Subcutaneous adipose tissue (tissue), 4 donors: ENCODE results near the gene ITPK1. TPM values are rescaled to one million over a fixed set of nuclear protein-coding genes. Genes with fewer than 3 reads are reported as not detected.

Source experiments
- total RNA-seq, 4 donors: library from RNA; depleted of rRNA; stranded (reverse); fragments of >200 nt; gene quantifications; one replicate each; pipeline ENCODE4 v1.1.0, GENCODE V29; 2016
- TF ChIP-seq, protein P1 (sequence below): fragments of 450-650 bp; IDR thresholded peaks from one replicate; pipeline ENCODE4 v1.5.1; 2016; ENCODE audit warnings: low read depth, mild to moderate bottlenecking, control low read depth, antibody characterized with exemption, moderate library complexity

ITPK1 gene
- total RNA-seq, 4 donors from 2014 or later = 53.4 to 109 (median 60.3) TPM

DNA sequence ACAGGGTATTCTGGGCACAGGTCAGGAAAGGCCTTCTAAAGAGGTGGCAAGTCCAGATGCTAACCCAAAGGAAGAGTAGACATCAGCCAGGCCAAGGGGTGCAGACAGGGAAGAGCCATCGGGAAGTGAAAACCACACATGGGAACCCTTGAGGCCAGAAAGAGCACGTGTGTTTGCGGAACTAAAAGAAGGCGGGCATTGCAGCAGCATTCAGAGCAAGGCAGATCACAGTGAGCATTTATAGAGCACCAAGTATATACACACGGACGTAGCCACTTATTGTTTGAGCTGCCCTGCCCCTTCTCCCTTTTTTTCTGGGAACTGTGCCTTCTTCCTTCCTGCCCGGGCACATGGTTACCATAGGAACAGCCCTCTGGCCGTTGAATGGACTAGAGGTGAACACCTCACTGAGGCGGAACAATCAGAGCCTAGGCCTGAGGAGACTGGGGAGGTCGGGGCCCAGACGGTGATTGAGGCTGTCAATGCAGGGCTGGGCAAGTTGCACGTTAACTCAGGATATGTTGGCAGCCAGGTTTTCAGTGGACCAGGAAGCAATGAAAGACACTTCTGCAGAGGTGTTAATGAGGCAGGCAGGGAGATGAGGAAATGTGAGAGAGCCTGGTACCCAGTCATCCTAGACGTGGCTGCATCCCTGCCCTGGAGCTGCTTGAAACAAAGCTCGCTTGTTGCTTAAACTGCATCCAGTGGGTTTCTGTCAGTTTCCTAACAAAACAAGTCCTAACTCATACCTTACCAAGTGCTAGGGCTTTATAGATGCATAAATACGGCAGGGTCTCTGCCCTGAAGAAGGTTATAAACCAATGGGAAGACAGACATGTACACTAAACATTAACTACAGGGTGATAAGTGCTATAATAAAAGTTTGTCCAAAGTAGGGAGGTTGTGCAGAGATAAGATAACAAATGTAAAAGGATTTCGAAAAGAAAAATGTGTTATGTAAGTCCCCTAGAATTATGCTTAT, 34.8 kb upstream of the ITPK1 start:
- TF ChIP-seq, protein P1, sequence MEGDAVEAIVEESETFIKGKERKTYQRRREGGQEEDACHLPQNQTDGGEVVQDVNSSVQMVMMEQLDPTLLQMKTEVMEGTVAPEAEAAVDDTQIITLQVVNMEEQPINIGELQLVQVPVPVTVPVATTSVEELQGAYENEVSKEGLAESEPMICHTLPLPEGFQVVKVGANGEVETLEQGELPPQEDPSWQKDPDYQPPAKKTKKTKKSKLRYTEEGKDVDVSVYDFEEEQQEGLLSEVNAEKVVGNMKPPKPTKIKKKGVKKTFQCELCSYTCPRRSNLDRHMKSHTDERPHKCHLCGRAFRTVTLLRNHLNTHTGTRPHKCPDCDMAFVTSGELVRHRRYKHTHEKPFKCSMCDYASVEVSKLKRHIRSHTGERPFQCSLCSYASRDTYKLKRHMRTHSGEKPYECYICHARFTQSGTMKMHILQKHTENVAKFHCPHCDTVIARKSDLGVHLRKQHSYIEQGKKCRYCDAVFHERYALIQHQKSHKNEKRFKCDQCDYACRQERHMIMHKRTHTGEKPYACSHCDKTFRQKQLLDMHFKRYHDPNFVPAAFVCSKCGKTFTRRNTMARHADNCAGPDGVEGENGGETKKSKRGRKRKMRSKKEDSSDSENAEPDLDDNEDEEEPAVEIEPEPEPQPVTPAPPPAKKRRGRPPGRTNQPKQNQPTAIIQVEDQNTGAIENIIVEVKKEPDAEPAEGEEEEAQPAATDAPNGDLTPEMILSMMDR = no peak

DNA sequence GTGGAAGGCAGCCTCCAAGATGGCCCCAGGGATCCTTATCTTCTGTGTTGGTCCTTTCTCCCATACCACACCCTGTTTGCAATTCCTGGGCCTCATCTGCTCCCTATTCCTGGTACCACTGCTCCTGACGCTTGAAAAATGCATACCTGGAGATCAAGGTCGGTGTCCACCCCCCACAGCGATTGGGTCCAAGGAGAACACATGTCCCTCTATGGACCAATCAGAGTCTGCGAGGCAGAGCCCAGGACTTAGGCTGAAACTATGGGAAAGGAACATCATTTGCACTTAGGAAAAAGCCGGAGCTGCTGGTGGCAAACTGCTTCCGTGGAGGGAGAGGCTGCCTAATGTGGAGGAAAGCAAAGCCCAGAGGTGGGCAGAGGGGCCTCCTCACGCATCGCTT, 33.3 kb upstream of the ITPK1 start:
- TF ChIP-seq, protein P1 = no peak

DNA sequence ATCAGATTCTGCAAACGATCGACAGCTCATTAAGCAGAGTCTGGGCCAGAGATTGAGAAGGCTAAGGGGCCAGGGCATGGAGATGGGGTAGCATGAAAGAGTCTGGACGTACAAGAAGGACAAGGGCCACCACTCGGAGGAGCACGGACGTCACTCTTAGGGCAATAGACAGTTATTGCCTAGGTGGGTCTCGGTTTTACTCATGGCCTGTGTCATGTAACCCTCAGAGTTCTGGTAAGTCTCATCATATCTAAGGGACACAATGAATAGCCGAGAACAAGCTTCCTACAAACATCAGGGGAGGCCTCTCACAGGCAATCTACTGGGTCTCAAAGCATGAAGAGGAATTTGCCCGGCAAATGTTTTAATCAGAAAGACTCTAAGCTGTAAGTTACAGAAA, 30.4 kb upstream of the ITPK1 start:
- TF ChIP-seq, protein P1 = no peak

DNA sequence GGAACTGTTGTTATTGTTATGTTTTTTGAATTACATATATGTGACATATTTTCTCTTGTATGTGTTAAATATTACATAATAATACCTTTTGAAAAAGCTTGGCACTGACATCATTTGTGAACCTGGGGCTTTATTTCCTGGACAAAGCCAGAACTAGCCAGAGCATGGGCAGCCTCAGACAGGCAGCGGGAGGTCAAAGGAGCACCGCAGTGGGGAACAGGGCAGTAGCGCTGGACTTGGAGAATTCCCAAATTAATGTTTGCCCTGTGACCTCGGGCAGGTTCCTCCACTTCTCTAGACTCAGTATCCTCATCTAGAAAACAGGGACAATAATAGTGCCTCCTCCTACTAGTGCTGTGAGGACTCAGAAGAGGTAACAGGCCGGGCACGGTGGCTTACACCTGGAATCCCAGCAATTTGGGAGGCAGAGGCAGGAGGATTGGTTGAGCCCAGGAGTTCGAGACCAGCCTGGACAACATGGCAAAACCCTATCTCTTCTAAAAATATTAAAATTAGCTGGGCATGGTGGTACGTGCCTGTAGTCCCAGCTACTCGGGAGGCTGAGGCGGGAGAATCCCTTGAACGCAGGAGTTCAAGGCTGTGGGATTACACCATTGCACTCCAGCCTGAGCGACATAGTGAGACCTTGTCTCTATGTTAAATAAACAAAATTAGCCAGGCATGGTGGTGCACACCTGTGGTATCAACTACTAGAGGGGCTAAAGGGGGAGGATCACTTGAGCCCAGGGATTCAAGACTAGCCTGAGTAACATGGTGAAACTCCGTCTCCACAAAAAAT, 27.3 kb upstream of the ITPK1 start:
- TF ChIP-seq, protein P1 = no peak

DNA sequence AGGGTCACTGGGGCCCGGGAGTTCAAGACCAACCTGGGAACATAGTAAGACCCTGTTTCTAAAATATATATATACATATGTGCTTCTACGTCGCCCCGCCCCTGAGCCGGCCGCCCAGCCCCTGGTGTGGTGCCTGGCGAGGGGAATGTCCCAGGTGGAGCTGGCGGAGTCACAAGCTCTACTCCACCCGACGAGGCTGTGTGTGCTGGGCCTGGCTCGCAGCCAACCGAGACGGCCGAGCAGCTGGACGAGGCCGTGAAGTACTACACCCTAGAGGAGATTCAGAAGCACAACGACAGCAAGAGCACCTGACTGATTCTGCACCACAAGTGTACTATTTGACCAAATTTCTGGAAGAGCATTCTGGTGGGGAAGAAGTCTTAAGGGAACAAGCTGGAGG, 22.1 kb upstream of the ITPK1 start:
- TF ChIP-seq, protein P1 = no peak

DNA sequence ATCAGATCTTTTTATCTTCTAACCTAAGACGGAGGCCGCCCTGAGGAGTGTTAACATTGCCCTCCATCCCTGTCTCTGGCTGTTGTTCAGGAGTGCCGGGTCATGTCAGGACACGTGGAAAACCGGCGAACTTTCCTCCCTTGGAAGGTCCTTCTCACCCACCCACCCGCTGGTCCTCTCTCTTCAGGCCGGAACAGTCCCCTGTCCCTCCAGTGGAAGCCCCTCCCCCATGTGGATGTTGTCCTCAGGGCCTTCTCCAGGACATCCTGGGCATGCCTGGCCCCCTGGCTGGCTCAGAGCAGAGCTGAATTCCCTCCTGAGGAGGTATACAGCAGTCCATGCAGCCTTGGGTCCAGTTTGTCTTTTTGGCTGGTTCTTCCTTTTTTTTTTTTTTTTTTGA, 20.3 kb upstream of the ITPK1 start:
- TF ChIP-seq, protein P1 = no peak

DNA sequence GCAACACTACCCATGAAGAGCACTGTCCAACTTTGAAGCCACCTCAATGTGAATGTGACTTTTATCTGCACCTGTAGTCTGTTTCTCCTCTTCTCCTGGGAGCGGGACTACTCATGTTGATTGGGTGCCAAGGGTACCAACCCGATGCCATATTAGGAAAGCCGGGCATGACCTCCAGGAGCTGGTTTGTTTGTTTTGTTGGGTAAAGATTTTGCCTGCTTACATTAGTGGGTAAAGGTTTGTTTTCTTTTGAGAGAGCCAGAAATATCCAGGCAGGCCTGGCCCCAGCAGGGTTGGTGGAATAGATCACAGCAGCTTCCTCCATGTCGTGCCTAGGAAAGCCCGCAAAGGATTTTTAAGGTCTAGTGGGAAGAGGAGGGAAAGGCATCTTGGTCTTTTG, 19.7 kb upstream of the ITPK1 start:
- TF ChIP-seq, protein P1 = no peak
